ENCODE measurements around the gene PUM1.

Gene PUM1

DNA sequence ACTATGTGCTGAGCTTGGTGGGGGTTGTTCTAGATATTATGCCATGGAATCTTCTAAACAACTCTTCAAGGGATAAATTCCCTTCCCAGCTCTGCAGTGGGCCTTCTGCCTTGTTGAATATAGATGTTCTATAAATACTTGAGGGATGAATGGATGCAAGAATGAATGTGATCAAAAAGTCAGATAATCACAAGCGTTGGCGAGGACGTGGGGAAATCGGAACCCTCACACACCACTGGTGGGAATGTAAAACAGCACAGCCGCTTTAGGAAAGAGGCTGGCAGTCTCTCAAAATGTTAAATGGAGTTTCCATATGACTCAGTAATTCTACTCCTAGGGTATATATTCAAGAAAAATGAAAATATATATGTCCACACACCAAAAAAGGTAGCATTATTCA, 176.0 kb downstream of the PUM1 start:
- in situ Hi-C loops (cut with MboI; ENCODE audit: low sequenced_read_pairs, unreplicated experiment): no loop called here
- no peak for DNase-seq (ENCODE audit: low spot score)

DNA sequence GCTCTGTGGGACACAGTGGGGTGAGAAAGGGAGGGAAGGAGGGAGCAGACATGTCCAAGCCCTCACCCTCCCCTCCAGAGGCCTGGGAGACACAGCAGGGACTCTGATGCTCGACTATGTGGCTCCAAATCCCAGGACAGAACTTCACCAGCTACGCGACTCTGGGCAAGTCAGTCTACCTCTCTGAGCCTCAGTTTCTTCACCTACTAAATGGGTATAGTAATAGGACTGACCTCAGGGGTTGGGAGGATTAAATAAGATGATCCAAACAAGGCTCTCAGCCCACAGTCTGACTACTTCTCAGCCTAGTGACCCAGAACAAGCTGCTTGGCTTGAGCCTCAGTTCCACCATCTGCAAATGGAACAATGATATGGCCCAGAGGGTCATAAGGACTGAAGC, 176.5 kb downstream of the PUM1 start:
- no peak for TF ChIP-seq CTCF (IDR thresholded peaks at IDR 0.05; ENCODE audit: borderline replicate concordance, control extremely low read depth, extremely low read depth, insufficient read depth, missing control alignments)
- DNase-seq (ENCODE audit: low spot score): no peak
- in situ Hi-C loops (cut with MboI; ENCODE audit: low sequenced_read_pairs, unreplicated experiment): no loop called here

More for the DNA sequence above, 176.0 kb downstream of the PUM1 start:
- TF ChIP-seq CTCF (IDR thresholded peaks at IDR 0.05; ENCODE audit: borderline replicate concordance, control extremely low read depth, extremely low read depth, insufficient read depth, missing control alignments): no peak

GRCh38 chr1:30888391-30888790, 177.1 kb downstream of the PUM1 start:
- no peak for TF ChIP-seq CTCF (IDR thresholded peaks at IDR 0.05; ENCODE audit: borderline replicate concordance, control extremely low read depth, extremely low read depth, insufficient read depth, missing control alignments)
- in situ Hi-C loops (cut with MboI; ENCODE audit: low sequenced_read_pairs, unreplicated experiment): no loop called here
- no peak for DNase-seq (ENCODE audit: low spot score)

DNA sequence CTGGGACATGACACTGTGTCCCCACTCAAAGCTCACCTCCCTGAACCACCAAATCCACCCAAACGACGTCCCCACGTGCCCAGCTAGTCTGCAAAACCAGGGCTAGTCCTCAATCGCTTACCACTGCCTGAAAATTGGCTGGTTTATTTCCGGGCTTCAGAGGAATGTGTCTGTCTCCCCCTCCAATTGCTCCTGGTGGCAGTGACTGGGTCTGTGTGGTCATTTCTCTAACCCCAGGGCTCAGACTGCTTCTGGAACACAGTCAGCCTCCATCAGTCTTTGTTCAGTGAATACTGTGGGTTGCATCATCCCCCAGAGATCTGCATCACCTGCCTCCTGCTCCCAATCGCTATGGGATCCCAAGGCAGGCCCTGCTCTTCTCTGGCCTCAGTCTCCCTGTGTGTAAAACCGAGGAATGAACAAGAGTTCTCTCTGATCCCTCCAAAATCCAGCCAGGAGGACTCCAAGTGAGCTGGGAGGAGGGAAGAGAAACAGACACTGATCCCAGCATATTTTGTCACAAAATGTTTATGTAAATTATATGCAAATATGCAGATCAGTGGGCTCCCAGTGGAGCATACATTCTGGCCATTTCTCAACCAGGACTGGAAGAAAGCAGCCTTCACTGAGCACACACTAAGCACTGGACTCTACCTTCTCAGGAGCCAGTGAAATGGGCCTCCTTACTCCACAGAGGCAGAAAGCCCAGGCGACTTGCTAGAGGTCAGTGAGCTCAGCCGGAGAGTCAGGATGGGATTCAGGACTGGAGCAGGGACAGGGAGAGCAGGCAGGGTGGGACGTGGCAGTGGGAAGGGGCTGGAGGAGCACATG, 177.8 kb downstream of the PUM1 start:
- DNase-seq (ENCODE audit: low spot score): no peak
- in situ Hi-C loops (cut with MboI; ENCODE audit: low sequenced_read_pairs, unreplicated experiment): no loop called here
- TF ChIP-seq CTCF (IDR thresholded peaks at IDR 0.05; ENCODE audit: borderline replicate concordance, control extremely low read depth, extremely low read depth, insufficient read depth, missing control alignments): no peak

DNA sequence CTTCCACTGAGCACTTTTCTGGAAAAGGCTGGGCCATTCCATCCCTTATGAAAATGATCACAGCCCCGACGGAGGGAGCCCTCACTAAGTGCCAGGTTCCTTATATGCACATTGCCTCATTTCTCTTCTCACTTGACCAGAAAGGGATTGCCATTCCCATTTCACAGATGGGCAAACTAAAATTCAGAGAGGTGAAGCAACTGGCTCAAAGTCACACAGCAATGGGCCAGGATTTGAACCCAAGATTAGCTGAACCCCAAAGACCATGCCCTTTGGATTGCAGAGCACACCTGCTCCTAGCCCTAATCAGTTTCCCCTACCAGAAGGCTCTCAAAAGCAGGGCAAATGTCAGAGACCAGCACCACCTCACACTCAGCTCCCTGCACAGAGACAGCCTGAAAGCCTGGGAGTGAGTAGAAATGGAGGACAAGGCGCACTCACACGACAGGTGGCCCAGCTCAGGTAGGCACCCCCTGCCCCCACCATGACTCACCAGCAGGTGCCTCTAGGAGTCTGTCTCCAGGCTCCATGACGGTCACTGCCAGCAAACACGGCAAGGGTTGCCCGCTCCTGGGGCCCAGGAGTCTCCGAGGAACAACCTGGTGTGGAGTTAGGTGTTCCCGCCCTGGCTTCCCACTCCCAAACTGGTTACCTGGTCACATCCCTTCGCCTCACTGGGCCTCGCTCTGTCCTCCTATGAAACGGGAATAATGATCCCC, 178.6 kb downstream of the PUM1 start:
- in situ Hi-C loops (cut with MboI; ENCODE audit: low sequenced_read_pairs, unreplicated experiment): no loop called here
- DNase-seq (ENCODE audit: low spot score): no peak

More for the DNA sequence above, 178.6 kb downstream of the PUM1 start:
- no peak for TF ChIP-seq CTCF (IDR thresholded peaks at IDR 0.05; ENCODE audit: borderline replicate concordance, control extremely low read depth, extremely low read depth, insufficient read depth, missing control alignments)

All from GM13976 (cell line).